HepG2 (cell line): ENCODE results near the gene CTPS2. TPM values are rescaled to one million over a fixed set of nuclear protein-coding genes. Genes with fewer than 3 reads are reported as not detected.
A peak's percentile ranks its signal among the peaks of the same experiment; 100 is the strongest.

Experiments used
- ATAC-seq: fragments of 200-7000 bp; cut with Tn5 transposase; 3 replicates; pipeline ENCODE4 v1.9.1; 2020; ENCODE audit warnings: mild to moderate bottlenecking, moderate library complexity
- Bru-seq: library from RNA; stranded (reverse); fragments of 400-500 nt; gene quantifications from one replicate; lab custom pipeline; 2021; lab: Mats Ljungman, UMichigan
- BruChase-seq, 2 experiments: library from RNA; stranded (reverse); fragments of 400-500 nt; gene quantifications; one replicate each; lab custom pipeline; 2021; lab: Mats Ljungman, UMichigan
- BruUV-seq: library from RNA; stranded (reverse); fragments of 400-500 nt; replicated peaks from 2 replicates; lab custom pipeline; 2021; lab: Mats Ljungman, UMichigan
- CTCF ChIA-PET: fragments of 300-600 bp; formaldehyde crosslinking; extraction: SDS; loops from one replicate; lab custom pipeline; 2021; ENCODE audit warnings: low total read pairs, inconsistent platforms, low intra/inter-chr PET ratio; lab: Yijun Ruan, JAX
- POLR2A ChIA-PET: fragments of 350-600 bp; sonication (Branson Sonifier 250); formaldehyde crosslinking; loops from one replicate; lab custom pipeline; 2020; ENCODE audit warnings: antibody characterized with exemption, inconsistent platforms; lab: Yijun Ruan, JAX
- DNase-seq: peaks from one replicate; pipeline ENCODE4 v3.0.0-alpha.2; 2015; ENCODE audit warnings: low spot score
- FAIRE-seq: peaks from 3 replicates; lab custom pipeline; 2011; peaks lifted over from hg19 to GRCh38; lab: Jason Lieb, UNC
- H2AFZ ChIP-seq: one replicate; pipeline ENCODE4 v1.6.1; 2011; ENCODE audit warnings: low read length, inconsistent platforms
- H3K27ac ChIP-seq: fragments of 300-600 bp; 3 replicates; pipeline ENCODE4 v1.8.0; 2011; ENCODE audit warnings: mixed run types, mild to moderate bottlenecking, mixed read lengths, low read length, inconsistent platforms; ENCODE audit not compliant: insufficient read depth; ENCODE audit errors: extremely low read length
- H3K27me3 ChIP-seq, 2 experiments: fragments of 200-600 bp in 1 of 2; 2 replicates in 1 of 2; 3 replicates in 1 of 2; pipeline versions ENCODE4 v1.6.0 to v1.8.0; 2011; ENCODE audit warnings: low read length in 2 of 2, mild to moderate bottlenecking in 2 of 2, moderate library complexity in 2 of 2, inconsistent platforms in 1 of 2; ENCODE audit not compliant: insufficient read depth in 2 of 2, control insufficient read depth in 1 of 2
- H3K36me3 ChIP-seq, 2 experiments: fragments of 200-600 bp in 1 of 2; replicated peaks in 1 of 2; 2 replicates in 1 of 2; 3 replicates in 1 of 2; pipeline versions ENCODE4 v1.5.1 to v1.8.0; 2011; ENCODE audit warnings: low read length in 2 of 2, inconsistent platforms in 1 of 2; ENCODE audit not compliant: insufficient read depth in 2 of 2, control insufficient read depth in 1 of 2
- H3K4me1 ChIP-seq: 2 replicates; pipeline ENCODE4 v1.5.1; 2012; ENCODE audit warnings: low read length, inconsistent platforms; ENCODE audit not compliant: insufficient read depth
- H3K4me2 ChIP-seq: 2 replicates; pipeline ENCODE4 v1.6.0; 2011; ENCODE audit warnings: low read depth, low read length, inconsistent platforms
- H3K4me3 ChIP-seq, 3 experiments: fragments of 200-600 bp in 1 of 3; sonication (generic), shearing (Covaris generic) in 1 of 3; replicated peaks in 1 of 3; 2 replicates each; pipeline ENCODE4 v1.5.1; 2011 to 2016; ENCODE audit warnings: low read length in 3 of 3, inconsistent platforms in 2 of 3, low read depth in 2 of 3, mild to moderate bottlenecking in 2 of 3, control low read depth in 1 of 3, mixed read lengths in 1 of 3; ENCODE audit not compliant: insufficient read depth in 1 of 3
- H3K79me2 ChIP-seq: one replicate; pipeline ENCODE4 v1.6.1; 2011; ENCODE audit warnings: low read length, inconsistent platforms; ENCODE audit not compliant: insufficient read depth
- H3K9ac ChIP-seq: 2 replicates; pipeline ENCODE4 v1.6.0; 2011; ENCODE audit warnings: mild to moderate bottlenecking, low read depth, low read length, inconsistent platforms; ENCODE audit not compliant: insufficient read depth
- H3K9me3 ChIP-seq: 2 replicates; pipeline ENCODE4 v1.5.1; 2012; ENCODE audit warnings: mild to moderate bottlenecking, low read length
- H4K20me1 ChIP-seq: 2 replicates; pipeline ENCODE4 v1.6.0; 2011; ENCODE audit warnings: inconsistent platforms, mild to moderate bottlenecking, low read length, moderate library complexity; ENCODE audit not compliant: insufficient read depth
- HMG20A ChIP-seq: IDR thresholded peaks from 2 replicates; pipeline ENCODE4 v1.6.1; 2016; ENCODE audit warnings: borderline replicate concordance
- NFATC3 ChIP-seq: sonication (generic); formaldehyde crosslinking; IDR thresholded peaks from 2 replicates; pipeline ENCODE4 v1.5.1; 2020; ENCODE audit warnings: mild to moderate bottlenecking, missing genetic modification reagents
- TAF1 ChIP-seq: sonication (generic); formaldehyde crosslinking; IDR thresholded peaks from 2 replicates; pipeline ENCODE4 v1.4.0; 2020; ENCODE audit warnings: missing genetic modification reagents
- XRCC5 ChIP-seq: fragments of 200-400 bp; formaldehyde crosslinking; optimal IDR thresholded peaks from 2 replicates; pipeline ENCODE3; 2017; ENCODE audit warnings: mild to moderate bottlenecking, low read length
- ZNF317 ChIP-seq: sonication (generic); formaldehyde crosslinking; IDR thresholded peaks from 2 replicates; pipeline ENCODE4 v1.5.0; 2020; ENCODE audit warnings: mild to moderate bottlenecking, missing genetic modification reagents
- ZNF460 ChIP-seq: sonication (generic); formaldehyde crosslinking; IDR thresholded peaks from 2 replicates; pipeline ENCODE4 v1.5.1; 2020; ENCODE audit warnings: missing genetic modification reagents, mild to moderate bottlenecking, borderline replicate concordance
- ZNF513 ChIP-seq: sonication (generic); formaldehyde crosslinking; conservative IDR thresholded peaks from 2 replicates; pipeline ENCODE4 v1.5.0; 2020; ENCODE audit warnings: missing genetic modification reagents
- ZNF850 ChIP-seq: sonication (generic); formaldehyde crosslinking; conservative IDR thresholded peaks from 2 replicates; pipeline ENCODE4 v1.9.0; 2021; ENCODE audit warnings: mild to moderate bottlenecking, missing genetic modification reagents
- ZNF879 ChIP-seq: sonication (generic); formaldehyde crosslinking; IDR thresholded peaks from 2 replicates; pipeline ENCODE4 v1.8.1; 2023; ENCODE audit warnings: missing genetic modification reagents
- WGBS: methylation state at CpG from one replicate; pipeline ENCODE4 v1.1.6; 2017; ENCODE audit warnings: low lambda C conversion rate; 5-methylcytosine and 5-hydroxymethylcytosine counted together
- in situ Hi-C: cut with HindIII; loops from 2 replicates; pipeline ENCODE4 v1.10.0; 2017; ENCODE audit warnings: low pct_unique_long_range_greater_than_20kb; ENCODE audit not compliant: extremely low pct_ligation_motif_present
- intact Hi-C: fragments of 100-400 bp; cut with micrococcal nuclease; formaldehyde crosslinking; loops from one replicate; pipeline ENCODE4 v1.10.0; 2022; ENCODE audit not compliant: unreplicated experiment
- long read RNA-seq, 2 experiments: library from RNA in 1 of 2; library from polyadenylated mRNA in 1 of 2; stranded (forward) in 1 of 2; unstranded in 1 of 2; transcript quantifications; one replicate each; pipeline ENCODE4 v2.0.0, GENCODE V29; 2019 to 2022
- polyA minus RNA-seq, 3 experiments: library from RNA; depleted of rRNA, polyadenylated mRNA; stranded (reverse); fragments of >200 nt; gene quantifications; 2 replicates each; pipeline ENCODE4 v1.2.3, GENCODE V29; 2011; ENCODE audit warnings: low replicate concordance in 1 of 3
- polyA plus RNA-seq, 8 experiments: library from polyadenylated mRNA; depleted of rRNA in 3 of 8; stranded (reverse) in 7 of 8; unstranded in 1 of 8; fragments of >200 nt; fragmentation: Illumina TruSeq in 4 of 8; extraction: Trizol in 4 of 8; gene quantifications; 2 replicates each; pipeline versions ENCODE4 v1.2.1 to v1.2.3, GENCODE V29; 2011 to 2016; ENCODE audit warnings: low read depth in 4 of 8, missing spikeins in 1 of 8, mixed read lengths in 1 of 8; ENCODE audit not compliant: insufficient read depth in 1 of 8
- total RNA-seq, 5 experiments: library from RNA; depleted of rRNA; stranded (reverse); fragments of >200 nt; fragmentation: Illumina TruSeq; extraction: Trizol; gene quantifications; 2 replicates each; pipeline ENCODE4 v1.2.3, GENCODE V29; 2016; ENCODE audit warnings: low read depth in 1 of 5
- TF ChIP-seq, protein P1 (sequence below): IDR thresholded peaks from 2 replicates; pipeline ENCODE4 v1.4.0; 2020; ENCODE audit warnings: mild to moderate bottlenecking, missing genetic modification reagents

The CTPS2 gene, protein sequence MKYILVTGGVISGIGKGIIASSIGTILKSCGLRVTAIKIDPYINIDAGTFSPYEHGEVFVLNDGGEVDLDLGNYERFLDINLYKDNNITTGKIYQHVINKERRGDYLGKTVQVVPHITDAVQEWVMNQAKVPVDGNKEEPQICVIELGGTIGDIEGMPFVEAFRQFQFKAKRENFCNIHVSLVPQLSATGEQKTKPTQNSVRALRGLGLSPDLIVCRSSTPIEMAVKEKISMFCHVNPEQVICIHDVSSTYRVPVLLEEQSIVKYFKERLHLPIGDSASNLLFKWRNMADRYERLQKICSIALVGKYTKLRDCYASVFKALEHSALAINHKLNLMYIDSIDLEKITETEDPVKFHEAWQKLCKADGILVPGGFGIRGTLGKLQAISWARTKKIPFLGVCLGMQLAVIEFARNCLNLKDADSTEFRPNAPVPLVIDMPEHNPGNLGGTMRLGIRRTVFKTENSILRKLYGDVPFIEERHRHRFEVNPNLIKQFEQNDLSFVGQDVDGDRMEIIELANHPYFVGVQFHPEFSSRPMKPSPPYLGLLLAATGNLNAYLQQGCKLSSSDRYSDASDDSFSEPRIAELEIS
- total RNA-seq (2016; rRNA removed; fragmentation: Illumina TruSeq; extraction: Trizol) (26.1 and 32.2 TPM in 2 replicates), polyA plus RNA-seq (2011; rRNA removed) (8.3 and 10.3 TPM in 2 replicates), polyA minus RNA-seq (2011; rRNA and poly(A)+ RNA removed; ENCODE audit: low replicate concordance) (10.5 and 22.3 TPM in 2 replicates), Bru-seq, nascent RNA (percentile 62 among the genes with signal in this experiment), BruChase-seq, experiment 1, labeled RNA remaining after a 6-hour chase (percentile 62 among the genes with signal in this experiment), BruChase-seq, experiment 2, labeled RNA remaining after a 2-hour chase (percentile 65 among the genes with signal in this experiment)
- 5.7 and 7.5 TPM in 2 replicates for total RNA-seq (2016; cell fraction: cytosol; rRNA removed; fragmentation: Illumina TruSeq; extraction: Trizol; ENCODE audit: low read depth)
- total RNA-seq (2016; cell fraction: insoluble cytoplasmic fraction; rRNA removed; fragmentation: Illumina TruSeq; extraction: Trizol), result 23.8 and 33.8 TPM in 2 replicates
- total RNA-seq (2016; cell fraction: membrane; rRNA removed; fragmentation: Illumina TruSeq; extraction: Trizol), result 10.1 and 10.8 TPM in 2 replicates
- 23.4 and 23.8 TPM in 2 replicates for total RNA-seq (2016; cell fraction: nucleus; rRNA removed; fragmentation: Illumina TruSeq; extraction: Trizol)
- 5.8 and 7.1 TPM in 2 replicates for polyA plus RNA-seq (2011; cell fraction: cytosol; rRNA removed)
- polyA plus RNA-seq (2011; cell fraction: nucleus; rRNA removed), result 7.3 and 8.8 TPM in 2 replicates
- 11.7 and 14.7 TPM in 2 replicates for polyA plus RNA-seq (2012)
- polyA plus RNA-seq (2016; cell fraction: cytosol; fragmentation: Illumina TruSeq; extraction: Trizol; ENCODE audit: low read depth), result 2.5 TPM in 2 replicates
- polyA plus RNA-seq (2016; cell fraction: insoluble cytoplasmic fraction; fragmentation: Illumina TruSeq; extraction: Trizol; ENCODE audit: low read depth), result 26.9 and 27.1 TPM in 2 replicates
- 6.7 and 8.0 TPM in 2 replicates for polyA plus RNA-seq (2016; cell fraction: membrane; fragmentation: Illumina TruSeq; extraction: Trizol; ENCODE audit: low read depth)
- polyA plus RNA-seq (2016; cell fraction: nucleus; fragmentation: Illumina TruSeq; extraction: Trizol; ENCODE audit: insufficient read depth, low read depth), result 34.0 and 40.8 TPM in 2 replicates
- polyA minus RNA-seq (2011; cell fraction: cytosol; rRNA and poly(A)+ RNA removed), result 11.4 and 11.9 TPM in 2 replicates
- polyA minus RNA-seq (2011; cell fraction: nucleus; rRNA and poly(A)+ RNA removed), result 21.0 and 28.7 TPM in 2 replicates
- long read RNA-seq, experiment 1, partial matches to known transcripts, result 3 of 11 reads
- long read RNA-seq, experiment 1, other reads (novel, unspliced or antisense), result 5 of 11 reads
- long read RNA-seq, experiment 2, partial matches to known transcripts, result 9 of 34 reads
- long read RNA-seq, experiment 2, other reads (novel, unspliced or antisense), result 18 of 34 reads

GRCh38 chrX:16712548-16713155, at the start of gene CTPS2:
CTPS2 (minus strand) TSS chrX:16712669; CDS start chrX:16702902, 9,767 bp downstream.
- FAIRE-seq (peak; percentile 72), ATAC-seq (peak; percentile 96), DNase-seq (peak; percentile 39)
- WGBS, result 3% methylated on average over 5 of the region's 30 CpGs
- Histone ChIP-seq H3K4me3 (peak within 1 kb of the TSS; percentile 77 to 81 (median 77)), H3K4me1 (peaks cover 32% of the 10 kb centered on the region), H3K9ac (peak within 1 kb of the TSS; percentile 80), H3K36me3 (no peaks in the 10 kb centered on the region), H3K4me2 (peak within 1 kb of the TSS; percentile 80), H3K27ac (peak within 1 kb of the TSS; percentile 90), H4K20me1 (no peaks in the 10 kb centered on the region), H3K27me3 (no peaks in the 10 kb centered on the region; a peak in 1 of 5 replicates), H3K79me2 (peaks cover 8% of the 10 kb centered on the region), H2AFZ (peak within 1 kb of the TSS; percentile 42), H3K9me3 (no peaks in the 10 kb centered on the region)
- in situ Hi-C loops (no loop called here), intact Hi-C loops (loop anchor here (10.0 kb wide), 2 partner anchors 72 to 1838 kb away; partner anchors contain the start of genes FANCB, MOSPD2 and TXLNG)
- POLR2A ChIA-PET, result interaction anchor here (0.6 to 2.4 kb wide), 9 partner anchors 9 to 246 kb away, joined by 3 to 23 read pairs (median 4); no protein-coding TSS in a partner anchor
- CTCF ChIA-PET, result no interaction called here
- no TSS peak for BruUV-seq
- TF ChIP-seq XRCC5, result peak; percentile 34
- TF ChIP-seq, protein P1, sequence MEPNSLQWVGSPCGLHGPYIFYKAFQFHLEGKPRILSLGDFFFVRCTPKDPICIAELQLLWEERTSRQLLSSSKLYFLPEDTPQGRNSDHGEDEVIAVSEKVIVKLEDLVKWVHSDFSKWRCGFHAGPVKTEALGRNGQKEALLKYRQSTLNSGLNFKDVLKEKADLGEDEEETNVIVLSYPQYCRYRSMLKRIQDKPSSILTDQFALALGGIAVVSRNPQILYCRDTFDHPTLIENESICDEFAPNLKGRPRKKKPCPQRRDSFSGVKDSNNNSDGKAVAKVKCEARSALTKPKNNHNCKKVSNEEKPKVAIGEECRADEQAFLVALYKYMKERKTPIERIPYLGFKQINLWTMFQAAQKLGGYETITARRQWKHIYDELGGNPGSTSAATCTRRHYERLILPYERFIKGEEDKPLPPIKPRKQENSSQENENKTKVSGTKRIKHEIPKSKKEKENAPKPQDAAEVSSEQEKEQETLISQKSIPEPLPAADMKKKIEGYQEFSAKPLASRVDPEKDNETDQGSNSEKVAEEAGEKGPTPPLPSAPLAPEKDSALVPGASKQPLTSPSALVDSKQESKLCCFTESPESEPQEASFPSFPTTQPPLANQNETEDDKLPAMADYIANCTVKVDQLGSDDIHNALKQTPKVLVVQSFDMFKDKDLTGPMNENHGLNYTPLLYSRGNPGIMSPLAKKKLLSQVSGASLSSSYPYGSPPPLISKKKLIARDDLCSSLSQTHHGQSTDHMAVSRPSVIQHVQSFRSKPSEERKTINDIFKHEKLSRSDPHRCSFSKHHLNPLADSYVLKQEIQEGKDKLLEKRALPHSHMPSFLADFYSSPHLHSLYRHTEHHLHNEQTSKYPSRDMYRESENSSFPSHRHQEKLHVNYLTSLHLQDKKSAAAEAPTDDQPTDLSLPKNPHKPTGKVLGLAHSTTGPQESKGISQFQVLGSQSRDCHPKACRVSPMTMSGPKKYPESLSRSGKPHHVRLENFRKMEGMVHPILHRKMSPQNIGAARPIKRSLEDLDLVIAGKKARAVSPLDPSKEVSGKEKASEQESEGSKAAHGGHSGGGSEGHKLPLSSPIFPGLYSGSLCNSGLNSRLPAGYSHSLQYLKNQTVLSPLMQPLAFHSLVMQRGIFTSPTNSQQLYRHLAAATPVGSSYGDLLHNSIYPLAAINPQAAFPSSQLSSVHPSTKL (CRISPR knock-in tag), result 0 out of 2 replicates have a peak, but pooled peaks have one; percentile 2
- TF ChIP-seq HMG20A (CRISPR knock-in tag), result no peak
- TF ChIP-seq ZNF850 (CRISPR knock-in tag), result no peak
- 0 out of 2 replicates have a peak, but pooled peaks have one; percentile 19 for TF ChIP-seq ZNF317 (CRISPR knock-in tag)
- peak; percentile 82 for TF ChIP-seq TAF1 (CRISPR knock-in tag)
- no peak for TF ChIP-seq ZNF513 (CRISPR knock-in tag)
- TF ChIP-seq ZNF879 (CRISPR knock-in tag), result 0 out of 2 replicates have a peak, but pooled peaks have one; percentile 36
- no peak for TF ChIP-seq NFATC3 (CRISPR knock-in tag)
- no peak; the same call in 1 of the 2 replicates for TF ChIP-seq ZNF460 (CRISPR knock-in tag)
